Mucosa of descending colon (tissue), 3 donors: Measurements from ENCODE around the gene LMX1A. TPM values are rescaled to one million over a fixed set of nuclear protein-coding genes. Genes with fewer than 3 reads are reported as not detected.

Experiments used
- ATAC-seq: fragments of 200-7000 bp; cut with Tn5 transposase; one replicate; pipeline ENCODE4 v1.9.1; 2020; ENCODE audit warnings: mild to moderate bottlenecking, moderate library complexity
- DNase-seq, 3 donors: peaks; one replicate each; pipeline ENCODE4 v3.0.0-alpha.2; 2020
- H3K36me3 ChIP-seq: fragments of 200-600 bp; one replicate; pipeline ENCODE4 v1.8.0; 2021; ENCODE audit warnings: low read depth, mild to moderate bottlenecking
- H3K4me1 ChIP-seq: fragments of 200-600 bp; one replicate; pipeline ENCODE4 v1.8.0; 2021; ENCODE audit warnings: low read depth, mild to moderate bottlenecking
- H3K4me3 ChIP-seq: fragments of 200-600 bp; one replicate; pipeline ENCODE4 v1.8.0; 2021; ENCODE audit warnings: mild to moderate bottlenecking
- H3K9me3 ChIP-seq: fragments of 200-600 bp; one replicate; pipeline ENCODE4 v1.8.0; 2021; ENCODE audit warnings: mild to moderate bottlenecking
- intact Hi-C, 2 donors: fragments of 100-400 bp; cut with DNase I in 1 of 2; cut with micrococcal nuclease in 1 of 2; formaldehyde crosslinking; loops; one replicate each; pipeline versions ENCODE4 v1.11.0 to v1.11.1; 2022; cut with DNase I, micrococcal nuclease
- total RNA-seq, 3 donors: library from RNA; stranded (reverse); fragmentation: NEBNext Ultra II Directional in 2 of 3; extraction: Animal tissue kit (Norgen Biotek cat#: 25700) in 2 of 3; gene quantifications; one replicate each; pipeline versions ENCODE4 v1.2.1 to v1.2.4, GENCODE V29; 2021 to 2023
- TF ChIP-seq, protein P1 (sequence below): fragments of 200-600 bp; IDR thresholded peaks from one replicate; pipeline ENCODE4 v1.8.0; 2022; ENCODE audit warnings: antibody characterized with exemption, mild to moderate bottlenecking
- donor health status: DM: no; HTN: no; CAD: no; lungs with moderate emphysema.
- donor health status: DM: no; HTN: no; CAD: no.
- donor health status: DM: no; HTN: yes; CAD: no.

LMX1A gene
- total RNA-seq, 3 donors from 2014 or later, result 0.31 to 0.84 (median 0.38) TPM

DNA sequence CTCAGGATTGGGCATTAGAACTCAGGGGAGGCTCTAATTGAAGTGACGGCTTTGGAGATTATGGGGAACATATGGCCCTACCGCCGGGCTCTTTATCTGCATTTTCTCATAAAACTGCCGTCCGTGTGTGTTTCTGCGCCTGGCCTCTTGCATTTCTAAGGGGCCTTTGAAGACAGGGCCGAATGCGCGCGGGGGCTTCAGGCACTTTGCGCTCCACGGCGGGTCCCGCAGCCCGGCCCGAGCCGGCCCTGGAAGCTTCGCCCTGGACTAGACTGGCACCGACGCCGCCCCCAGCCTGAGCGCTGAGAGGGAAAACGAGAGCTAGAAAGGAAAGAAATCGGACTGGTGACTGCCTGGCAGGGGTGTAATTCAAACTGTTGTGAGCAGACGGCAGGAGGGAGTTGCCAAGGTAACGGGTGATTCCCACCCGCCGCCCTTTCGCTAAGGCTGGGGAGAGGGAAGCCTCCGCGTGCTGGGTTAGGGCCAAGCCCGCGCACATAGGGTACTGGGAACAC is 120.7 kb downstream of the LMX1A start:
- ATAC-seq (peak; percentile 8), DNase-seq (no peak)
- intact Hi-C loops, result no loop called here
- Histone ChIP-seq H3K4me3 (no peak overlapping the region), H3K4me1 (peaks cover 11% of the 10 kb centered on the region), H3K9me3 (no peaks in the 10 kb centered on the region), H3K36me3 (no peaks in the 10 kb centered on the region)
- TF ChIP-seq, protein P1, sequence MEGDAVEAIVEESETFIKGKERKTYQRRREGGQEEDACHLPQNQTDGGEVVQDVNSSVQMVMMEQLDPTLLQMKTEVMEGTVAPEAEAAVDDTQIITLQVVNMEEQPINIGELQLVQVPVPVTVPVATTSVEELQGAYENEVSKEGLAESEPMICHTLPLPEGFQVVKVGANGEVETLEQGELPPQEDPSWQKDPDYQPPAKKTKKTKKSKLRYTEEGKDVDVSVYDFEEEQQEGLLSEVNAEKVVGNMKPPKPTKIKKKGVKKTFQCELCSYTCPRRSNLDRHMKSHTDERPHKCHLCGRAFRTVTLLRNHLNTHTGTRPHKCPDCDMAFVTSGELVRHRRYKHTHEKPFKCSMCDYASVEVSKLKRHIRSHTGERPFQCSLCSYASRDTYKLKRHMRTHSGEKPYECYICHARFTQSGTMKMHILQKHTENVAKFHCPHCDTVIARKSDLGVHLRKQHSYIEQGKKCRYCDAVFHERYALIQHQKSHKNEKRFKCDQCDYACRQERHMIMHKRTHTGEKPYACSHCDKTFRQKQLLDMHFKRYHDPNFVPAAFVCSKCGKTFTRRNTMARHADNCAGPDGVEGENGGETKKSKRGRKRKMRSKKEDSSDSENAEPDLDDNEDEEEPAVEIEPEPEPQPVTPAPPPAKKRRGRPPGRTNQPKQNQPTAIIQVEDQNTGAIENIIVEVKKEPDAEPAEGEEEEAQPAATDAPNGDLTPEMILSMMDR, result no peak

DNA sequence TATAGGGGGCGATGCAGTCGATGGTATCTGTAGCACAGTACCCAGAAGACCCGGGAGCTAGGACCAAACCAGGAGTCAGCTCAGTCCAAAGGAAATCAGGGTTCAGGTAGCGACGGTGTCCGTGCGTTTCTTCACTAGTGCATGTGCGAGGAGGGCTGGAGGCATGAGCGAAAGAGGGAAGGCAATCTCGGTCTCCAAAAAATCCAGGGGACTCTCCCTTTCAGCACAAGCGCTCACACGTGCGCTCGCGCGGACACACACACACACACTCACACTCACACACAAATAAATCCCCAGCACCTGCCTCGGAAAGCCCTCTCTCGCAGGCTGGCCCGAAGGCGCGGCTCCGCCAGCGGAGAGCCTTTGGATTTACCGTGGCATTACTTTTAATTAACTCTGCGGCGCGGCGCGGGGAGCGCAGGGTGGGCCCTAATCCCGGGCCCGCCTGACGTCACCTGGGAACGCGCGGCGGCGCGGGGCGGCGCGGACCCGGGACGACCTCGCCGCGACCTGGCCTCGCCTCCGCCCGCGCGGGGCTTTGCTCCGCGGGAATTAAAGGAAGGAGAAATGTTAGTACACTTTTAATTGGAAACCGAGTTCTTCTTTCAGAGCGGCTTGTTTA is 121.2 kb downstream of the LMX1A start:
- TF ChIP-seq, protein P1, result no peak
- DNase-seq (peak in 1 of 3 donors; percentile 25), ATAC-seq (peak; percentile 27)
- peaks cover 11% of the 10 kb centered on the region for H3K4me1 ChIP-seq
- H3K36me3 ChIP-seq, result no peaks in the 10 kb centered on the region
- no peak overlapping the region for H3K4me3 ChIP-seq
- H3K9me3 ChIP-seq, result no peaks in the 10 kb centered on the region
- intact Hi-C loops, result no loop called here

DNA sequence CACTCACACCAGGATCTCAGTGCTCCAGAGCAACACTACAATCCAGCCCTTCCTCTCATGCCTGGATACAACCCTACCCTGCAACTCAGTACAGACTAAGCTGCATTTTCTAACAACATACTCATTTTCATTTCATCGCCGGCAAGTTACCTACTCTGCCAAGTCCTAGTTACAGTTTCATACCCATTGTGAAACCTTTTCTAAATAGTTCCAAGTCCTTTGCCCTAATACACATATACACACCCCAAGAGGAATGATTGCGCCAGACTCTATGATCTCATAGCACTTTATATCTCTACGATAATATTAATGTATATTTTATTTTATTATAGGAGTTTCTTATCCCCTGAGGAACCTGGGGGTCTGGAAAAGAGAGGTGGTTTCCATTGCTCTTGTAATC is 122.4 kb downstream of the LMX1A start:
- Histone ChIP-seq H3K4me1 (peaks cover 11% of the 10 kb centered on the region), H3K4me3 (no peak overlapping the region), H3K9me3 (no peaks in the 10 kb centered on the region), H3K36me3 (no peaks in the 10 kb centered on the region)
- TF ChIP-seq, protein P1, result no peak
- intact Hi-C loops, result no loop called here
- no peak for ATAC-seq
- DNase-seq, result no peak

DNA sequence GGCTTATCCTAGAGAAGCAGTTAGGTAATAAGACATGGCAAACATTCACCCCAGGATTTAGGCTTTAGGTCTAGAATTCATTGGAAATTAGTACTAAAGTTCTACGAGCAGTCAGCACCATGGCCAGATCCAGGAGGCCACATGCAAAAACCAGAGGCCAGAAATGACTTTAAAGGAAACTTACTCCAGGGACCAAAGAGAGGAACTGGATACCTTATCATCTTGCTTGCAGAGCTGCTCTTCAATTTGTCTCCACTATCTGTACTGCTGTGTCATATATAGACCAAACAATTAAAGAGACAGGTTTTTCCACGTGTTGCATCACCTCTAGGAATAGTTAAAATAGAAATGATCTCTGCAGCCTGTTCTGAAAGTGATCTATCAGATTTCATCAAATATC is 127.8 kb downstream of the LMX1A start:
- Histone ChIP-seq H3K36me3 (no peaks in the 10 kb centered on the region), H3K4me1 (no peaks in the 10 kb centered on the region), H3K9me3 (no peaks in the 10 kb centered on the region), H3K4me3 (no peak overlapping the region)
- intact Hi-C loops, result no loop called here
- TF ChIP-seq, protein P1, result no peak
- ATAC-seq (no peak), DNase-seq (no peak)

DNA sequence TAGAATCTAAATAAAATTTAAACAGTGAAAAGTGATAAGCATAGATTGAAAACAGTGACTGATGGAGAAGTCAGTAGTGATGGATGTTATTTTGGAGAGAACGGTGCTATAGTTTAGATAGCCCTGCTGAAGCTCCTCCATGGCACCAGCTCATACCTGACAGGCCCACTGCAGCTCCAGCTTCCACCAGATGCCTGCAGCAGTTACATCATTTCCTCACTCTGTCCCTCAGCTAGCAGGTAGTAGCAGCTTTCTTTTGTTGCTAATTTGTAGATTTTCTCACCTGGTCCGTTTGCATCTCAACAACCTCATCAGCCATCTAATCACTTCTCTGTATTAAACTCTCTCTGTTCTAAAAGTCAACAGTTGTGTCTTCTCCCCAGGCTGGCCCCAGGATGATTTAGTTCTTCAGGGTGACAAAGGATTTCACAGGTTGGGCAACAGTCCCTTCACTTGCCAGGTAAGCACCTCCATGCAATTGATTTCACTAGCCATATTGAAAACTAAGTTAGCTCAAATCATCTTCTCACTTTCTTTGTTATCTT is 128.3 kb downstream of the LMX1A start:
- Histone ChIP-seq H3K4me3 (no peak overlapping the region), H3K9me3 (no peaks in the 10 kb centered on the region), H3K4me1 (no peaks in the 10 kb centered on the region), H3K36me3 (no peaks in the 10 kb centered on the region)
- TF ChIP-seq, protein P1, result no peak
- ATAC-seq (no peak), DNase-seq (no peak)
- intact Hi-C loops, result no loop called here
